ENCODE measurements around the gene HNRNPAB.

DNA sequence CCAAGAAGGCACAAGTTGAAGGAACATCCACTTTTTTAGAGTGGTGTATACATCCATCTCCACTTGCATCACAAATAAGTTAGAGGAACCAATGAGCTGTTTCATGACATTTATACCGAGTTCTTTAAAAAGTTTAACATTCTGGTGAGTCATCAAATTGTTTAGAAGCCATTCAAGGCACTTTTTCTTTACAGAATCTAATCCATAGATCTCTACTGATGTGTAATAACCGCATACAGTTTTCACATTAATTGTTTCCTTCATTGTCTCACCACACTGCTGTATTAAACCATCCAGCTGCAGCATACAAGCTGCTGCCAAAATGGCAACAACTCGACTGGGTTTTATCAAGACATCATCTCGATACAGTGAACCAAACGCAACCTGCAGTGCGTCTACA is 17.9 kb upstream of the HNRNPAB start:
- TF ChIP-seq, protein P1, sequence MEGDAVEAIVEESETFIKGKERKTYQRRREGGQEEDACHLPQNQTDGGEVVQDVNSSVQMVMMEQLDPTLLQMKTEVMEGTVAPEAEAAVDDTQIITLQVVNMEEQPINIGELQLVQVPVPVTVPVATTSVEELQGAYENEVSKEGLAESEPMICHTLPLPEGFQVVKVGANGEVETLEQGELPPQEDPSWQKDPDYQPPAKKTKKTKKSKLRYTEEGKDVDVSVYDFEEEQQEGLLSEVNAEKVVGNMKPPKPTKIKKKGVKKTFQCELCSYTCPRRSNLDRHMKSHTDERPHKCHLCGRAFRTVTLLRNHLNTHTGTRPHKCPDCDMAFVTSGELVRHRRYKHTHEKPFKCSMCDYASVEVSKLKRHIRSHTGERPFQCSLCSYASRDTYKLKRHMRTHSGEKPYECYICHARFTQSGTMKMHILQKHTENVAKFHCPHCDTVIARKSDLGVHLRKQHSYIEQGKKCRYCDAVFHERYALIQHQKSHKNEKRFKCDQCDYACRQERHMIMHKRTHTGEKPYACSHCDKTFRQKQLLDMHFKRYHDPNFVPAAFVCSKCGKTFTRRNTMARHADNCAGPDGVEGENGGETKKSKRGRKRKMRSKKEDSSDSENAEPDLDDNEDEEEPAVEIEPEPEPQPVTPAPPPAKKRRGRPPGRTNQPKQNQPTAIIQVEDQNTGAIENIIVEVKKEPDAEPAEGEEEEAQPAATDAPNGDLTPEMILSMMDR (IDR thresholded peaks at IDR 0.05), result no peak
- no peak for TF ChIP-seq ZFX (IDR thresholded peaks at IDR 0.05; ENCODE audit: borderline replicate concordance)

Measured in 22Rv1 (cell line).